ENCODE data around the gene FDCSP. TPM values are rescaled to one million over a fixed set of nuclear protein-coding genes. Genes with fewer than 3 reads are reported as not detected.

FDCSP gene
- total and polyA plus RNA-seq, 9 donors = 18.3 TPM; not detected in 8

DNA sequence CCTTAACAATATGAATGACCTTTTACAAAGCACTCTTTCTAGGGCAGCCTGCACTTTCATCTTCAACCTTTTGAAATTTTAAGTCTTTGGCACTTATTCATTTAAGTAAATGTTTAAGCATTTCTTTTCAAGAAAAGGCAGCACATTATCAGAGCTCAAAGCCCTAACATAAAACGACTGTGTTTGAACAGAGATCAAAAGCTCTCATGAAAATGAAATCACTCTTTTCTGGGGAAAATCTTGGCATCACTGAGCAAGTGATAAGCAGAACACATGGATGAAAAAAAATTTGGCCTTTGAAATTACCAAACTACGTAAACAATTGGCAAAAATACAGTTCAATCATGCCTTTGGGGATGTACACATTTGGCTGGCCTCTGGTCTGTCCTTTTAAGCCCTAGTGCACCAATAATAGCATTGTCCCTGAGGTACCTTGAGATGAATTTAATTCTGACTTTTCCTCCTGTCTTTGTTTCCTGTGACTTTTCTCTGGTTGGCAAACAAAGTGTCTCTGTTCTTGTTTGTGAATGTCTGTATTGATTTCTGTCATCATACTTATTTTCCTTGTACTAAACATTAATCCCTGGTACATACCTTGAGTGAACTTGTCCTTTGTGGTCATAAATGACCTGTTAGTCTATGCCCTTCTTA lies 43.3 kb upstream of the FDCSP start:
- TF ChIP-seq CTCF (IDR thresholded peaks at IDR 0.05) (no peak), EP300 (IDR thresholded peaks at IDR 0.05) (no peak), POLR2A (IDR thresholded peaks at IDR 0.05) (no peak)
- no peak for DNase-seq
- intact Hi-C loops (cut with DNase I) = no loop called here
- H3K27me3 ChIP-seq = no peaks in the 10 kb centered on the region
- no peaks in the 10 kb centered on the region for H3K36me3 ChIP-seq
- no peaks in the 10 kb centered on the region for H3K9me3 ChIP-seq
- no peak overlapping the region for H3K4me3 ChIP-seq
- no peak overlapping the region for H3K27ac ChIP-seq
- H3K4me1 ChIP-seq (ENCODE audit: insufficient read depth) = no peaks in the 10 kb centered on the region
- 8 to 9% (median 9%) methylated on average over 2 of the region's 2 CpGs for WGBS, 3 donors

- Histone ChIP-seq H3K27ac (no peak overlapping the region), H3K36me3 (no peaks in the 10 kb centered on the region), H3K9me3 (no peaks in the 10 kb centered on the region), H3K4me1 (ENCODE audit: insufficient read depth) (no peaks in the 10 kb centered on the region), H3K27me3 (no peaks in the 10 kb centered on the region), H3K4me3 (no peak overlapping the region)
- WGBS, 3 donors = 64 to 73% (median 68%) methylated on average over 6 of the region's 6 CpGs
- intact Hi-C loops (cut with DNase I) = no loop called here
- DNase-seq = no peak
- TF ChIP-seq CTCF (IDR thresholded peaks at IDR 0.05) (no peak), EP300 (IDR thresholded peaks at IDR 0.05) (no peak), POLR2A (IDR thresholded peaks at IDR 0.05) (no peak)
Measured at GRCh38 chr4:70183168-70183939, 42.6 kb upstream of the FDCSP start.

GRCh38 chr4:70183940-70184246 lies 42.0 kb upstream of the FDCSP start:
- Histone ChIP-seq H3K27me3 (no peaks in the 10 kb centered on the region), H3K27ac (no peak overlapping the region), H3K4me1 (ENCODE audit: insufficient read depth) (no peaks in the 10 kb centered on the region), H3K4me3 (no peak overlapping the region), H3K36me3 (no peaks in the 10 kb centered on the region), H3K9me3 (no peaks in the 10 kb centered on the region)
- WGBS, 3 donors = 68 to 86% (median 71%) methylated on average over 1 of the region's 1 CpG
- TF ChIP-seq EP300 (IDR thresholded peaks at IDR 0.05) (no peak), CTCF (IDR thresholded peaks at IDR 0.05) (no peak), POLR2A (IDR thresholded peaks at IDR 0.05) (no peak)
- intact Hi-C loops (cut with DNase I) = no loop called here
- DNase-seq = no peak

GRCh38 chr4:70187216-70187615 lies 38.7 kb upstream of the FDCSP start:
- no peak for TF ChIP-seq POLR2A (IDR thresholded peaks at IDR 0.05)
- TF ChIP-seq CTCF (IDR thresholded peaks at IDR 0.05) = no peak
- no peak for TF ChIP-seq EP300 (IDR thresholded peaks at IDR 0.05)
- no peak for DNase-seq
- Histone ChIP-seq H3K36me3 (no peaks in the 10 kb centered on the region), H3K4me3 (no peak overlapping the region), H3K9me3 (no peaks in the 10 kb centered on the region), H3K4me1 (ENCODE audit: insufficient read depth) (no peaks in the 10 kb centered on the region), H3K27ac (no peak overlapping the region), H3K27me3 (no peaks in the 10 kb centered on the region)
- intact Hi-C loops (cut with DNase I) = no loop called here
- 88 to 93% (median 88%) methylated on average over 1 of the region's 1 CpG for WGBS, 3 donors
